Effector memory CD8-positive, alpha-beta T cell (primary cell): ENCODE measurements around the gene TP63.

Experiments used
- ATAC-seq: fragments of 150-1000 bp; cut with Tn5 transposase; replicated peaks from 2 replicates; pipeline ENCODE4 v1.10.0; 2021; ENCODE audit warnings: mild to moderate bottlenecking, moderate library complexity
- DNase-seq, 3 experiments: peaks; one replicate each; pipeline ENCODE4 v3.0.0; 2021
- H3K27ac Mint-ChIP-seq, 2 donors: one replicate each; pipeline ENCODE4 v1.8.0; 2022; ENCODE audit warnings: mild to moderate bottlenecking in 2 of 2, mixed read lengths in 2 of 2, moderate library complexity in 2 of 2
- H3K27me3 Mint-ChIP-seq, 2 donors: one replicate each; pipeline ENCODE4 v1.8.0; 2022; ENCODE audit warnings: mixed read lengths in 2 of 2
- H3K36me3 Mint-ChIP-seq: one replicate; pipeline ENCODE4 v1.8.0; 2022; ENCODE audit warnings: mild to moderate bottlenecking, moderate library complexity, mixed read lengths; ENCODE audit not compliant: insufficient read depth
- H3K4me1 Mint-ChIP-seq, 2 donors: one replicate each; pipeline ENCODE4 v1.8.0; 2022; ENCODE audit warnings: low read depth in 2 of 2, mixed read lengths in 2 of 2
- H3K4me3 Mint-ChIP-seq, 2 donors: one replicate each; pipeline ENCODE4 v1.8.0; 2022; ENCODE audit warnings: mild to moderate bottlenecking in 2 of 2, mixed read lengths in 2 of 2, moderate library complexity in 2 of 2
- H3K9me3 Mint-ChIP-seq, 2 donors: one replicate each; pipeline ENCODE4 v1.8.0; 2022; ENCODE audit warnings: mixed read lengths in 2 of 2

TP63 gene

GRCh38 chr3:189883113-189883753 is 252.0 kb downstream of the TP63 start:
- Mint-ChIP-seq H3K4me1 (no peaks in the 10 kb centered on the region), H3K9me3 (no peaks in the 10 kb centered on the region), H3K4me3 (no peak overlapping the region), H3K27ac (no peak overlapping the region), H3K36me3 (no peaks in the 10 kb centered on the region), H3K27me3 (peaks cover 0 to 27% of the 10 kb centered on the region in 2 donors)
- DNase-seq (no peak), ATAC-seq (no peak)

- H3K36me3 Mint-ChIP-seq, result no peaks in the 10 kb centered on the region
- no peak overlapping the region for H3K27ac Mint-ChIP-seq
- H3K27me3 Mint-ChIP-seq, result no peaks in the 10 kb centered on the region
- DNase-seq (no peak), ATAC-seq (no peak)
- no peaks in the 10 kb centered on the region for H3K9me3 Mint-ChIP-seq
- no peaks in the 10 kb centered on the region for H3K4me1 Mint-ChIP-seq
- no peak overlapping the region for H3K4me3 Mint-ChIP-seq
These were observed 259.3 kb downstream of the TP63 start for GRCh38 chr3:189890496-189890895.

- Mint-ChIP-seq H3K9me3 (no peaks in the 10 kb centered on the region), H3K4me3 (no peak overlapping the region), H3K4me1 (no peaks in the 10 kb centered on the region), H3K27ac (no peak overlapping the region), H3K36me3 (no peaks in the 10 kb centered on the region), H3K27me3 (no peaks in the 10 kb centered on the region)
- DNase-seq (no peak), ATAC-seq (no peak)
These were observed 265.3 kb downstream of the TP63 start for GRCh38 chr3:189896533-189896932.

- ATAC-seq, result no peak
- Mint-ChIP-seq H3K27me3 (no peaks in the 10 kb centered on the region), H3K4me1 (no peaks in the 10 kb centered on the region), H3K27ac (no peak overlapping the region), H3K9me3 (no peaks in the 10 kb centered on the region), H3K4me3 (no peak overlapping the region), H3K36me3 (no peaks in the 10 kb centered on the region)
- DNase-seq, result no peak
These were observed 266.2 kb downstream of the TP63 start for GRCh38 chr3:189897406-189897805.

- Mint-ChIP-seq H3K27me3 (no peaks in the 10 kb centered on the region), H3K4me1 (no peaks in the 10 kb centered on the region), H3K27ac (no peak overlapping the region), H3K36me3 (no peaks in the 10 kb centered on the region), H3K9me3 (no peaks in the 10 kb centered on the region), H3K4me3 (no peak overlapping the region)
- ATAC-seq (no peak), DNase-seq (no peak)
These were observed 267.5 kb downstream of the TP63 start for GRCh38 chr3:189898559-189899153.

GRCh38 chr3:189899186-189899585 is 268.0 kb downstream of the TP63 start:
- ATAC-seq (no peak), DNase-seq (no peak)
- H3K4me3 Mint-ChIP-seq, result no peak overlapping the region
- no peaks in the 10 kb centered on the region for H3K36me3 Mint-ChIP-seq
- H3K9me3 Mint-ChIP-seq, result no peaks in the 10 kb centered on the region
- H3K4me1 Mint-ChIP-seq, result no peaks in the 10 kb centered on the region
- H3K27ac Mint-ChIP-seq, result no peak overlapping the region
- no peaks in the 10 kb centered on the region for H3K27me3 Mint-ChIP-seq

- Mint-ChIP-seq H3K27ac (no peak overlapping the region), H3K36me3 (no peaks in the 10 kb centered on the region), H3K4me1 (no peaks in the 10 kb centered on the region), H3K27me3 (no peaks in the 10 kb centered on the region), H3K9me3 (no peaks in the 10 kb centered on the region), H3K4me3 (no peak overlapping the region)
- ATAC-seq, result no peak
- no peak for DNase-seq
These were observed 269.4 kb downstream of the TP63 start for GRCh38 chr3:189900578-189900977.

GRCh38 chr3:189901481-189901880 is 270.3 kb downstream of the TP63 start:
- H3K36me3 Mint-ChIP-seq, result no peaks in the 10 kb centered on the region
- no peaks in the 10 kb centered on the region for H3K27me3 Mint-ChIP-seq
- no peak for DNase-seq
- ATAC-seq, result no peak
- no peak overlapping the region for H3K4me3 Mint-ChIP-seq
- H3K4me1 Mint-ChIP-seq, result no peaks in the 10 kb centered on the region
- H3K9me3 Mint-ChIP-seq, result no peaks in the 10 kb centered on the region
- no peak overlapping the region for H3K27ac Mint-ChIP-seq

GRCh38 chr3:189902230-189903186 is 271.3 kb downstream of the TP63 start:
- peaks cover 0 to 1% of the 10 kb centered on the region in 2 donors for H3K9me3 Mint-ChIP-seq
- no peak overlapping the region for H3K4me3 Mint-ChIP-seq
- ATAC-seq, result no peak
- DNase-seq, result no peak
- peaks cover 7 to 9% of the 10 kb centered on the region in 2 donors for H3K27me3 Mint-ChIP-seq
- H3K27ac Mint-ChIP-seq, result no peak overlapping the region
- no peaks in the 10 kb centered on the region for H3K36me3 Mint-ChIP-seq
- no peaks in the 10 kb centered on the region for H3K4me1 Mint-ChIP-seq

- Mint-ChIP-seq H3K4me3 (no peak overlapping the region), H3K9me3 (peaks cover 0 to 1% of the 10 kb centered on the region in 2 donors), H3K36me3 (no peaks in the 10 kb centered on the region), H3K27me3 (peaks cover 11 to 21% of the 10 kb centered on the region in 2 donors), H3K27ac (no peak overlapping the region), H3K4me1 (no peaks in the 10 kb centered on the region)
- ATAC-seq, result no peak
- no peak for DNase-seq
These were observed 272.5 kb downstream of the TP63 start for GRCh38 chr3:189903562-189904250.

- ATAC-seq (no peak), DNase-seq (no peak)
- Mint-ChIP-seq H3K4me1 (no peaks in the 10 kb centered on the region), H3K27me3 (peaks cover 11 to 26% of the 10 kb centered on the region in 2 donors), H3K4me3 (no peak overlapping the region), H3K36me3 (no peaks in the 10 kb centered on the region), H3K9me3 (peaks cover 0 to 1% of the 10 kb centered on the region in 2 donors), H3K27ac (no peak overlapping the region)
These were observed 276.6 kb downstream of the TP63 start for GRCh38 chr3:189907803-189908202.

GRCh38 chr3:189908646-189909045 is 277.5 kb downstream of the TP63 start:
- H3K4me3 Mint-ChIP-seq, result no peak overlapping the region
- no peaks in the 10 kb centered on the region for H3K36me3 Mint-ChIP-seq
- ATAC-seq, result no peak
- DNase-seq, result no peak
- no peaks in the 10 kb centered on the region for H3K4me1 Mint-ChIP-seq
- H3K27me3 Mint-ChIP-seq, result peaks cover 16 to 30% of the 10 kb centered on the region in 2 donors
- H3K27ac Mint-ChIP-seq, result no peak overlapping the region
- peaks cover 0 to 1% of the 10 kb centered on the region in 2 donors for H3K9me3 Mint-ChIP-seq

- ATAC-seq (no peak), DNase-seq (no peak)
- no peak overlapping the region for H3K4me3 Mint-ChIP-seq
- no peak overlapping the region for H3K27ac Mint-ChIP-seq
- H3K4me1 Mint-ChIP-seq, result no peaks in the 10 kb centered on the region
- peaks cover 19 to 32% of the 10 kb centered on the region in 2 donors for H3K27me3 Mint-ChIP-seq
- no peaks in the 10 kb centered on the region for H3K36me3 Mint-ChIP-seq
- peaks cover 0 to 1% of the 10 kb centered on the region in 2 donors for H3K9me3 Mint-ChIP-seq
These were observed 277.9 kb downstream of the TP63 start for GRCh38 chr3:189909139-189909538.
